IMR-90 (cell line): ENCODE results near the gene ATOH8. TPM values are rescaled to one million over a fixed set of nuclear protein-coding genes. Genes with fewer than 3 reads are reported as not detected.
A peak's percentile ranks its signal among the peaks of the same experiment; 100 is the strongest.

Experiments
- ATAC-seq: fragments of 200-7000 bp; cut with Tn5 transposase; 2 replicates; pipeline ENCODE4 v1.9.1; 2020; ENCODE audit warnings: low read depth, mild to moderate bottlenecking, moderate library complexity
- BruUV-seq: library from RNA; stranded (reverse); fragments of 400-500 nt; replicated peaks from 2 replicates; lab custom pipeline; 2021; lab: Mats Ljungman, UMichigan
- CTCF ChIA-PET: fragments of 300-600 bp; formaldehyde crosslinking; extraction: SDS; loops from one replicate; lab custom pipeline; 2021; ENCODE audit warnings: antibody characterized with exemption; lab: Yijun Ruan, JAX
- POLR2A ChIA-PET: fragments of 300-600 bp; sonication (Branson Sonifier 250); formaldehyde crosslinking; loops from one replicate; lab custom pipeline; 2022; ENCODE audit warnings: antibody characterized with exemption; ENCODE audit not compliant: unreplicated experiment; lab: Charles Lee
- DNase-seq: peaks from one replicate; pipeline ENCODE4 v3.0.0; 2013
- H2AFZ ChIP-seq: replicated peaks from 2 replicates; pipeline ENCODE3; 2013; ENCODE audit warnings: low read length, mild to moderate bottlenecking; ENCODE audit not compliant: poor library complexity
- H2AK5ac ChIP-seq: 2 replicates; pipeline ENCODE4 v1.6.1; 2013; ENCODE audit warnings: low read depth, low read length, inconsistent platforms
- H2AK9ac ChIP-seq: replicated peaks from 2 replicates; pipeline ENCODE3; 2013; ENCODE audit warnings: mild to moderate bottlenecking, low read depth, low read length, moderate library complexity; ENCODE audit not compliant: poor library complexity
- H2BK120ac ChIP-seq: 2 replicates; pipeline ENCODE4 v1.6.1; 2013; ENCODE audit warnings: low read depth, low read length, inconsistent platforms
- H2BK15ac ChIP-seq: 3 replicates; pipeline ENCODE4 v1.6.1; 2013; ENCODE audit warnings: low read depth, low read length, inconsistent platforms
- H2BK20ac ChIP-seq: 2 replicates; pipeline ENCODE4 v1.6.1; 2013; ENCODE audit warnings: low read depth, mild to moderate bottlenecking, inconsistent platforms, low read length, moderate library complexity
- H2BK5ac ChIP-seq: 2 replicates; pipeline ENCODE4 v1.6.1; 2013; ENCODE audit warnings: mild to moderate bottlenecking, low read depth, low read length, inconsistent platforms; ENCODE audit not compliant: poor library complexity, severe bottlenecking
- H3K14ac ChIP-seq: replicated peaks from 2 replicates; pipeline ENCODE4 v1.6.1; 2013; ENCODE audit warnings: low read depth, low read length, inconsistent platforms
- H3K18ac ChIP-seq: 2 replicates; pipeline ENCODE4 v1.6.1; 2013; ENCODE audit warnings: low read depth, low read length, control low read depth
- H3K23ac ChIP-seq: 2 replicates; pipeline ENCODE4 v1.6.1; 2013; ENCODE audit warnings: low read depth, low read length, inconsistent platforms
- H3K27ac ChIP-seq: 2 replicates; pipeline ENCODE4 v1.5.1; 2013; ENCODE audit warnings: mild to moderate bottlenecking, control low read depth, low read length; ENCODE audit not compliant: insufficient read depth
- H3K27me3 ChIP-seq: 2 replicates; pipeline ENCODE4 v1.6.1; 2013; ENCODE audit warnings: low read length; ENCODE audit not compliant: control insufficient read depth, insufficient read depth
- H3K36me3 ChIP-seq: 2 replicates; pipeline ENCODE4 v1.6.1; 2013; ENCODE audit warnings: low read length, mixed read lengths; ENCODE audit not compliant: control insufficient read depth, insufficient read depth
- H3K4ac ChIP-seq: 2 replicates; pipeline ENCODE4 v1.6.1; 2013; ENCODE audit warnings: low read depth, low read length, inconsistent platforms
- H3K4me1 ChIP-seq: 2 replicates; pipeline ENCODE4 v1.6.1; 2013; ENCODE audit warnings: low read length, mixed read lengths; ENCODE audit not compliant: control insufficient read depth, insufficient read depth
- H3K4me2 ChIP-seq: 2 replicates; pipeline ENCODE4 v1.6.1; 2013; ENCODE audit warnings: low read depth, mild to moderate bottlenecking, control low read depth, low read length, moderate library complexity
- H3K4me3 ChIP-seq: 2 replicates; pipeline ENCODE4 v1.5.1; 2013; ENCODE audit warnings: low read depth, mild to moderate bottlenecking, control low read depth, low read length, moderate library complexity; ENCODE audit not compliant: insufficient read depth
- H3K56ac ChIP-seq: 2 replicates; pipeline ENCODE4 v1.6.1; 2013; ENCODE audit warnings: low read length, inconsistent platforms; ENCODE audit not compliant: insufficient read depth; ENCODE audit errors: extremely low read depth
- H3K79me1 ChIP-seq, 2 experiments: 2 replicates each; pipeline ENCODE4 v1.6.1; 2013; ENCODE audit warnings: low read length in 2 of 2, inconsistent platforms in 1 of 2, low read depth in 1 of 2
- H3K9ac ChIP-seq: 2 replicates; pipeline ENCODE4 v1.6.1; 2013; ENCODE audit warnings: low read depth, low read length, control low read depth
- H3K9me1 ChIP-seq: 2 replicates; pipeline ENCODE4 v1.6.1; 2013; ENCODE audit warnings: low read length, inconsistent platforms; ENCODE audit not compliant: insufficient read depth
- H3K9me3 ChIP-seq: 2 replicates; pipeline ENCODE4 v1.6.1; 2013; ENCODE audit warnings: low read length; ENCODE audit not compliant: control insufficient read depth, insufficient read depth
- H4K20me1 ChIP-seq: 2 replicates; pipeline ENCODE4 v1.6.1; 2013; ENCODE audit warnings: low read length, inconsistent platforms; ENCODE audit not compliant: insufficient read depth
- H4K5ac ChIP-seq: 2 replicates; pipeline ENCODE4 v1.6.1; 2013; ENCODE audit warnings: mild to moderate bottlenecking, low read depth, low read length, control low read depth
- H4K8ac ChIP-seq, 2 experiments: 2 replicates each; pipeline ENCODE4 v1.6.1; 2013; ENCODE audit warnings: low read depth in 2 of 2, low read length in 2 of 2, control low read depth in 1 of 2, inconsistent platforms in 1 of 2
- H4K91ac ChIP-seq: 2 replicates; pipeline ENCODE4 v1.6.1; 2013; ENCODE audit warnings: low read depth, low read length, inconsistent platforms; ENCODE audit not compliant: insufficient read depth
- CEBPB ChIP-seq: IDR thresholded peaks from 2 replicates; pipeline ENCODE4 v1.6.1; 2012; ENCODE audit warnings: low read depth, low read length, improper control_type of control experiment
- MAZ ChIP-seq: IDR thresholded peaks from 2 replicates; pipeline ENCODE4 v1.6.1; 2012; ENCODE audit warnings: low read depth, mild to moderate bottlenecking, low read length, improper control_type of control experiment, moderate library complexity, borderline replicate concordance
- NFE2L2 ChIP-seq: fragments of 150-350 bp; IDR thresholded peaks from 2 replicates; pipeline ENCODE4 v1.6.1; 2016; ENCODE audit warnings: low read depth, mild to moderate bottlenecking, low read length
- RAD21 ChIP-seq: IDR thresholded peaks from 2 replicates; pipeline ENCODE4 v1.6.1; 2012; ENCODE audit warnings: low read length, improper control_type of control experiment
- RCOR1 ChIP-seq: IDR thresholded peaks from 2 replicates; pipeline ENCODE4 v1.6.1; 2012; ENCODE audit warnings: mild to moderate bottlenecking, low read length, improper control_type of control experiment; ENCODE audit not compliant: insufficient replicate concordance
- SMC3 ChIP-seq: fragments of 150-350 bp; IDR thresholded peaks from 2 replicates; pipeline ENCODE4 v1.6.1; 2016; ENCODE audit warnings: low read depth, mild to moderate bottlenecking, antibody characterized with exemption, low read length, moderate library complexity
- WGBS, 2 experiments: methylation state at CpG; one replicate each; pipeline versions ENCODE4 v1.1.5 to v1.1.7; 2013; ENCODE audit warnings: missing lambda C conversion rate in 2 of 2; ENCODE audit not compliant: insufficient read length in 1 of 2; ENCODE audit errors: extremely low coverage in 2 of 2; 5-methylcytosine and 5-hydroxymethylcytosine counted together
- dilution Hi-C: fragments of 300-500 bp; cut with HindIII; formaldehyde crosslinking; loops from one replicate; pipeline ENCODE4 v1.14.3; 2018; ENCODE audit warnings: low sequenced_read_pairs; ENCODE audit not compliant: unreplicated experiment
- in situ Hi-C: fragments of 300-500 bp; cut with MboI; formaldehyde crosslinking; loops from 3 replicates; pipeline ENCODE4 v1.14.3; 2019; ENCODE audit warnings: low sequenced_read_pairs, inconsistent platforms, mixed read lengths
- intact Hi-C: fragments of 100-400 bp; cut with micrococcal nuclease; formaldehyde crosslinking; loops from 2 replicates; pipeline ENCODE4 v1.10.0; 2022
- polyA plus RNA-seq, 3 experiments: library from polyadenylated mRNA; depleted of rRNA; stranded (reverse); fragments of >200 nt; gene quantifications; 2 replicates each; pipeline ENCODE4 v1.2.3, GENCODE V29; 2012; ENCODE audit warnings: low replicate concordance in 1 of 3
- total RNA-seq: library from RNA; depleted of rRNA; stranded (reverse); fragments of >200 nt; gene quantifications from 2 replicates; pipeline ENCODE4 v1.2.3, GENCODE V29; 2012
- TF ChIP-seq, protein P1 (sequence below): fragments of 150-350 bp; IDR thresholded peaks from 2 replicates; pipeline ENCODE4 v1.6.1; 2016; ENCODE audit warnings: low read depth, mild to moderate bottlenecking, low read length, moderate library complexity, borderline replicate concordance

The ATOH8 gene
- total and polyA plus RNA-seq, 2 of the 4 experiments (the other 2 are of a cell fraction), result 7.9 to 9.0 TPM

DNA sequence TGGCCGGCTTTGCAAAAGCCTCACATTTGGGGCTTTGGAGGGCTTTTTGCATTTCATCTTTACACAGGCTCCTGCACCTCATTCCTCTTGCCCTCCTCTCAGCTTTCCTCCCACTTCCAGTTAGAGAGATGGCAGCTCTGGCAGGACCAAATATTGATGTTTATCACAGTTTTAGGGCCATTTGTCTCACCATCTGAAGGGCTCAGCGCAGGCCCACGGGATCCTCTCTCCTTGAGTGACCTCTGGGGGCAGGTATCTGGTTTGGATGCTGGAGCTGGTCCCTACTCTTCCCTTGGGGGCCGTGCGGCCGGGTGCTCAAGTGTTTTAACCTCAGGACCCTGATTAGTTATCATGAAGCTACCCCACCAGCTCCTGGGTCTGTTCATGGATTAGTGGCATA is 19.9 kb downstream of the ATOH8 start:
- Histone ChIP-seq H3K14ac (peak overlapping the region; percentile 99), H3K27ac (peak overlapping the region; percentile 88), H4K91ac (peak overlapping the region; percentile 98), H3K23ac (peak overlapping the region; percentile 99), H3K9me1 (peaks cover 29% of the 10 kb centered on the region), H4K20me1 (no peaks in the 10 kb centered on the region), H3K79me1 (peaks cover 29 to 70% of the 10 kb centered on the region in 2 experiments; a peak in 3 of 4 replicates), H2BK120ac (peak overlapping the region; percentile 100), H3K4me1 (peaks cover 42% of the 10 kb centered on the region), H3K4me3 (no peak overlapping the region), H4K5ac (no peak overlapping the region; the same call in 1 of the 2 replicates), H3K4ac (peak overlapping the region; percentile 100), H2AFZ (peak overlapping the region; percentile 16), H2BK20ac (peak overlapping the region; percentile 99), H3K36me3 (peaks cover 12% of the 10 kb centered on the region), H3K9ac (no peak overlapping the region; the same call in 1 of the 2 replicates), H3K9me3 (no peaks in the 10 kb centered on the region), H4K8ac (peak overlapping the region; percentile 81 to 97), H3K27me3 (no peaks in the 10 kb centered on the region), H2AK9ac (peak overlapping the region; percentile 97), H3K18ac (no peak overlapping the region; the same call in 1 of the 2 replicates), H2BK15ac (peak overlapping the region; percentile 99; the same call in 2 of the 3 replicates), H2BK5ac (peak overlapping the region; percentile 85), H3K4me2 (no peak overlapping the region; the same call in 1 of the 2 replicates), H2AK5ac (peak overlapping the region; percentile 98), H3K56ac (peak overlapping the region; percentile 17; the same call in 1 of the 2 replicates)
- no peak for ATAC-seq
- dilution Hi-C loops, result no loop called here
- ChIA-PET POLR2A (no interaction called here), CTCF (interaction anchor here (0.5 to 2.6 kb wide), 2 partner anchors 12 to 130 kb away, joined by 6 to 20 read pairs; no protein-coding TSS in a partner anchor)
- in situ Hi-C loops, result no loop called here
- WGBS, 2 experiments, result 67% methylated on average over 3 of the region's 6 CpGs; no CpG with 5 or more reads in 1 of the 2 experiments
- intact Hi-C loops, result loop anchor here (2.0 kb wide), 1 partner anchor 19 kb away; no protein-coding TSS in a partner anchor
- DNase-seq, result no peak
- TF ChIP-seq RCOR1 (no peak), MAZ (no peak), NFE2L2 (no peak), RAD21 (no peak), CEBPB (no peak), SMC3 (no peak)
- TF ChIP-seq, protein P1, sequence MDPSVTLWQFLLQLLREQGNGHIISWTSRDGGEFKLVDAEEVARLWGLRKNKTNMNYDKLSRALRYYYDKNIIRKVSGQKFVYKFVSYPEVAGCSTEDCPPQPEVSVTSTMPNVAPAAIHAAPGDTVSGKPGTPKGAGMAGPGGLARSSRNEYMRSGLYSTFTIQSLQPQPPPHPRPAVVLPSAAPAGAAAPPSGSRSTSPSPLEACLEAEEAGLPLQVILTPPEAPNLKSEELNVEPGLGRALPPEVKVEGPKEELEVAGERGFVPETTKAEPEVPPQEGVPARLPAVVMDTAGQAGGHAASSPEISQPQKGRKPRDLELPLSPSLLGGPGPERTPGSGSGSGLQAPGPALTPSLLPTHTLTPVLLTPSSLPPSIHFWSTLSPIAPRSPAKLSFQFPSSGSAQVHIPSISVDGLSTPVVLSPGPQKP, result no peak
- BruUV-seq, result no TSS peak
